Adrenal gland (tissue), 12 donors: ENCODE measurements around the gene ZNF26. TPM values are rescaled to one million over a fixed set of nuclear protein-coding genes. Genes with fewer than 3 reads are reported as not detected.

Source experiments
- DNase-seq, 7 donors: peaks; one replicate each; pipeline ENCODE4 v3.0.0-alpha.2; 2019 to 2020
- H3K27ac ChIP-seq, 5 donors: fragments of 200-600 bp; sonication (generic) in 4 of 5; 1 replicate in 3 of 5; 2 replicates in 2 of 5; pipeline versions ENCODE4 v1.5.1 to v1.8.0; 2016 to 2020; ENCODE audit warnings: mild to moderate bottlenecking in 1 of 5
- H3K27me3 ChIP-seq: fragments of 200-600 bp; 2 replicates; pipeline ENCODE4 v1.8.0; 2021
- H3K36me3 ChIP-seq, 2 donors: fragments of 200-600 bp; replicated peaks in 1 of 2; 1 replicate in 1 of 2; 2 replicates in 1 of 2; pipeline versions ENCODE4 v1.5.1 to v1.8.0; 2018 to 2022
- H3K4me1 ChIP-seq, 2 donors: fragments of 200-600 bp; replicated peaks in 1 of 2; 1 replicate in 1 of 2; 2 replicates in 1 of 2; pipeline versions ENCODE4 v1.5.1 to v1.8.0; 2018 to 2021
- H3K4me3 ChIP-seq, 4 donors: fragments of 200-600 bp; sonication (generic) in 3 of 4; one replicate each; pipeline ENCODE4 v1.5.1; 2016 to 2018
- H3K9me3 ChIP-seq, 3 donors: fragments of 200-600 bp; sonication (generic) in 1 of 3; replicated peaks in 1 of 3; 1 replicate in 2 of 3; 2 replicates in 1 of 3; pipeline versions ENCODE4 v1.5.1 to v1.8.0; 2016 to 2021
- CTCF ChIP-seq, 6 experiments: fragments of 450-650 bp in 4 of 6; fragments of 200-600 bp in 2 of 6; sonication (generic) in 1 of 6; IDR thresholded peaks; 1 replicate in 5 of 6; 2 replicates in 1 of 6; pipeline versions ENCODE4 v1.5.1 to v1.8.0; 2016 to 2021; ENCODE audit warnings: antibody characterized with exemption in 6 of 6, mild to moderate bottlenecking in 2 of 6, moderate library complexity in 1 of 6
- POLR2A ChIP-seq, 2 donors: fragments of 450-650 bp; IDR thresholded peaks; one replicate each; pipeline ENCODE4 v1.6.1; 2017; ENCODE audit warnings: antibody characterized with exemption in 2 of 2, mild to moderate bottlenecking in 2 of 2, moderate library complexity in 1 of 2
- WGBS, 4 donors: extraction: QIAGEN DNeasy Blood & Tissue Kit in 2 of 4; methylation state at CpG; one replicate each; pipeline versions ENCODE4 v1.1.5 to v1.1.7; 2013 to 2017; 5-methylcytosine and 5-hydroxymethylcytosine counted together
- intact Hi-C, 2 donors: fragments of 100-400 bp; cut with DNase I; formaldehyde crosslinking; loops; one replicate each; pipeline versions ENCODE4 v1.14.1 to v1.15.0; 2022 to 2023
- polyA plus RNA-seq, 3 donors: library from polyadenylated mRNA; stranded (reverse); fragments of 200-250 nt in 2 of 3; fragments of 350-450 nt in 1 of 3; fragmentation: Illumina TruSeq in 1 of 3; extraction: RNeasy Lipid Tissue Mini Kit (QIAGEN cat#74804) in 1 of 3; gene quantifications; one replicate each; pipeline ENCODE4 v1.2.3, GENCODE V29; 2013 to 2014
- small RNA-seq, 2 donors: library from RNA; depleted of rRNA; stranded (forward); fragments of <200 nt; gene quantifications; one replicate each; pipeline ENCODE3, GENCODE V24; 2016
- total RNA-seq, 9 donors: library from RNA; depleted of rRNA in 4 of 9; stranded (reverse); fragments of >200 nt in 4 of 9; fragments of 120-200 nt in 1 of 9; fragmentation: NEBNext Ultra II Directional in 1 of 9; extraction: Animal tissue kit (Norgen Biotek cat#: 25700) in 1 of 9; gene quantifications; one replicate each; pipeline versions ENCODE4 v1.1.0 to v1.2.4, GENCODE V29; 2013 to 2023
- donor health status: healthy with polysubstance abuse.
- donor health status: Bipolar disorder and iron deficiency.
- donor health status: DM: yes; HTN: yes; CAD: no.
- donor health status: DM: no; HTN: no; CAD: no.
- donor health status: DM: no; HTN: no; CAD: no.
- donor health status: DM: yes; HTN: yes; CAD: no.

ZNF26 gene
- total and polyA plus RNA-seq, 12 donors = 1.1 to 13.4 (median 8.9) TPM

- H3K4me1 ChIP-seq = no peaks in the 10 kb centered on the region
- H3K27me3 ChIP-seq = no peaks in the 10 kb centered on the region
- no peak overlapping the region for H3K4me3 ChIP-seq
- 83 to 87% (median 84%) methylated on average over 2 of the region's 2 CpGs for WGBS, 4 donors
- DNase-seq = no peak
- TF ChIP-seq CTCF (IDR thresholded peaks at IDR 0.05) (no peak), POLR2A (IDR thresholded peaks at IDR 0.05) (no peak)
- no peak overlapping the region for H3K27ac ChIP-seq
- intact Hi-C loops = no loop called here
- H3K36me3 ChIP-seq = no peaks in the 10 kb centered on the region
- H3K9me3 ChIP-seq = peaks cover 4 to 67% (median 5%) of the 10 kb centered on the region in 3 donors
Observed at GRCh38 chr12:133073836-133074235, 87.7 kb downstream of the ZNF26 start.

Small RNA genes lying within 50 kb of the gene (small RNA-seq; reads per million reads assigned to genes)
- 0 reads per million in 2 donors for gene RNU4ATAC12P

Other genes starting within 250 kb of the ZNF26 start
- gene ANKLE2, start 224.5 kb upstream of the ZNF26 start, total RNA-seq = 10 to 100 TPM; 43.6 to 76.1 (median 60.9) TPM
- gene ANKLE2, start 224.5 kb upstream of the ZNF26 start, polyA plus RNA-seq = 10 to 100 TPM; 53.3 to 70.5 (median 56.6) TPM
- gene GOLGA3, start 157.5 kb upstream of the ZNF26 start, total RNA-seq = 10 to 100 TPM; 34.0 to 83.5 (median 55.7) TPM
- 10 to 100 TPM; 11.7 to 30.1 (median 20.3) TPM for gene GOLGA3, start 157.5 kb upstream of the ZNF26 start, polyA plus RNA-seq
- 10 to 100 TPM; 14.9 to 37.6 (median 26.5) TPM for gene CHFR, start 98.8 kb upstream of the ZNF26 start, total RNA-seq
- gene CHFR, start 98.8 kb upstream of the ZNF26 start, polyA plus RNA-seq = 10 to 100 TPM; 17.8 to 54.4 (median 41.8) TPM
- 10 to 100 TPM in 4 of 9 donors, 1 to 10 TPM in 5; 3.7 to 16.3 (median 9.0) TPM for gene ZNF605, start 30.1 kb upstream of the ZNF26 start, total RNA-seq
- gene ZNF605, start 30.1 kb upstream of the ZNF26 start, polyA plus RNA-seq = 10 to 100 TPM in 1 of 3 donors, 1 to 10 TPM in 2; 2.7 to 12.8 (median 6.3) TPM
- gene ZNF84, start 51.1 kb downstream of the ZNF26 start, total RNA-seq = 10 to 100 TPM in 8 of 9 donors, 1 to 10 TPM in 1; 8.0 to 42.3 (median 20.2) TPM
- gene ZNF84, start 51.1 kb downstream of the ZNF26 start, polyA plus RNA-seq = 10 to 100 TPM; 14.8 to 22.2 (median 17.0) TPM
- 10 to 100 TPM in 7 of 9 donors, 1 to 10 TPM in 2; 6.5 to 24.3 (median 18.0) TPM for gene ZNF140, start 94.6 kb downstream of the ZNF26 start, total RNA-seq
- 10 to 100 TPM; 24.8 to 37.3 (median 26.2) TPM for gene ZNF140, start 94.6 kb downstream of the ZNF26 start, polyA plus RNA-seq
- gene ZNF891, start 143.9 kb downstream of the ZNF26 start, total RNA-seq = 1 to 10 TPM in 8 of 9 donors, under 1 TPM in 1; 0.69 to 3.0 (median 1.9) TPM
- gene ZNF891, start 143.9 kb downstream of the ZNF26 start, polyA plus RNA-seq = 1 to 10 TPM in 2 of 3 donors, under 1 TPM in 1; 0.51 to 1.8 (median 1.2) TPM
- gene ZNF10, start 144.3 kb downstream of the ZNF26 start, total RNA-seq = 10 to 100 TPM in 4 of 9 donors, 1 to 10 TPM in 5; 3.5 to 25.2 (median 8.8) TPM
- 10 to 100 TPM; 10.7 to 18.6 (median 13.0) TPM for gene ZNF10, start 144.3 kb downstream of the ZNF26 start, polyA plus RNA-seq
- gene ZNF268, start 195.1 kb downstream of the ZNF26 start, total RNA-seq = 10 to 100 TPM in 8 of 9 donors, 1 to 10 TPM in 1; 9.7 to 49.2 (median 23.4) TPM
- gene ZNF268, start 195.1 kb downstream of the ZNF26 start, polyA plus RNA-seq = 10 to 100 TPM in 1 of 3 donors, 1 to 10 TPM in 2; 3.9 to 25.8 (median 4.2) TPM
- gene ANHX, start 249.5 kb downstream of the ZNF26 start, total RNA-seq = not detected
- not detected for gene ANHX, start 249.5 kb downstream of the ZNF26 start, polyA plus RNA-seq